Measurements from ENCODE around the gene SCIN.
"Not testable (repeated sequence)": the region's sequence is repeated elsewhere in the genome, so short reads cannot be mapped to it uniquely, and the experiment has no call there.

Gene SCIN

DNA sequence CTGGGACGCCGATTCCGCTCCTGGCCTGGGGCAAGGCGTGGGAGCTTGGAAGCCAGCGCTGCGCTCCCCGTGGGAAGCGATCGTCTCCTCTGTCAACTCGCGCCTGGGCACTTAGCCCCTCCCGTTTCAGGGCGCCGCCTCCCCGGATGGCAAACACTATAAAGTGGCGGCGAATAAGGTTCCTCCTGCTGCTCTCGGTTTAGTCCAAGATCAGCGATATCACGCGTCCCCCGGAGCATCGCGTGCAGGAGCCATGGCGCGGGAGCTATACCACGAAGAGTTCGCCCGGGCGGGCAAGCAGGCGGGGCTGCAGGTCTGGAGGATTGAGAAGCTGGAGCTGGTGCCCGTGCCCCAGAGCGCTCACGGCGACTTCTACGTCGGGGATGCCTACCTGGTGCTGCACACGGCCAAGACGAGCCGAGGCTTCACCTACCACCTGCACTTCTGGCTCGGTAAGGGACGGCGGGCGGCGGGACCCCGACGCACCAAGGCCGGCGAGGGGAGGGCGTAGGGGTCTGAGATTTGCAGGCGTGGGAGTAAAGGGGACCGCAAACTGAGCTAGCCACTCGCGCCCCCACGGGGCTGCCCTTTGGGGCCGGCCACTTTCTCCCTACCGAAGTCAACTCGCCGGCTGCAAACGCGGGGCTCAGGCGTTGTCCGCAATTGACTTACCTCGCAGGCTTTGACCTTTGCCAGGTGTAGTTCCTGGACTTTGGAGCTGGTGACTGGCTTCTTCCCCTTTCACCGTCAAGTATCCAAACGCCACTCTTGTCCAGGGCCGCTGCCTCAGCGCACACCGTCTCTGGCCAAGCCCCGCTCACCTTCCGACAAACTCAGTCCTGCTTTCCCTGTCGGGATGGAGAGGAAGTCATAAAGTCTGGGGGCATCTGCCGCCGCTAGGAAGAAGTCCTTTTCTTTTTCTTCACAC lies at the start of gene SCIN:
Gene SCIN (plus strand): TSS at position 187 of the 928 bp plus-strand sequence. CDS start 67 bp downstream, at position 254.
- DNase-seq (ENCODE audit: extremely low spot score) = peak; percentile 9
- CTCF ChIA-PET = interaction anchor here (0.6 kb wide), 2 partner anchors 46 to 67 kb away, joined by 3 to 4 read pairs; a partner anchor contains a TSS
- POLR2A ChIA-PET = no interaction called here

DNA sequence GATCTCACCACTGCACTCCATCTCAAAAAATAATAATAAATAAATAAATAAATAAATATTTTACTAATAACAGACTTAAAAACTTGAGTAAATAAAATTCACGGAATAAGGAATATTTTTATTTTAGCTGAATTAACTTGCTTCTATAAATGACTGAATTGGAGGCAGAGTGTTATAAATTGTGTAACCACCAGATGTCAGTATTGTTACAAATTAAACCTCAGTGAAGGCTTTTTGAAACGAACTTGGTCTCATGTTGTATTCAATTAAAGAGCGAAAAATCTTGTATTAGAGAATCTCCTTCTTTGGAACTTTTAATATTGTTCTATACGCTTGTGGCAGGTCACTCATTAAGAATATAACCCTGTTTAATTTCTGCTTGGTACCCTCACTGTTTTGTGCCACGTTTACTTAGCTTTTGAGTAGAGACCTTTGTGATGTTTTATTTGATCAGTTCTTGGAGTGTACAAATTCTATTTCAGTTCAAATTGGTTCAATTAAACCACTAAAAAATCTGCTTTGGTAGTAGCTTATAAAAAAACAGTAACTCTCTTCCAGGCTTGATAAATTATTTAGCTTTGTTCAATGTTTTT lies 45.6 kb upstream of the SCIN start:
- peak; percentile 12 for DNase-seq (ENCODE audit: extremely low spot score)
- ChIA-PET POLR2A (no interaction called here), CTCF (interaction anchor here (0.6 to 2.0 kb wide), 9 partner anchors 46 to 736 kb away, joined by 3 to 17 read pairs (median 4); no protein-coding TSS in a partner anchor)
- TF ChIP-seq HDGF (IDR thresholded peaks at IDR 0.05; ENCODE audit: borderline replicate concordance) = no peak
- no peak for TF ChIP-seq FOXK2 (IDR thresholded peaks at IDR 0.05)
- TF ChIP-seq L3MBTL2 (conservative IDR thresholded peaks at IDR 0.05) = no peak
- no peak for TF ChIP-seq NFRKB (IDR thresholded peaks at IDR 0.05)
- TF ChIP-seq ELF4 (IDR thresholded peaks at IDR 0.05) = no peak
- no peak for TF ChIP-seq FOXA1 (IDR thresholded peaks at IDR 0.05)
- no peak for TF ChIP-seq TARDBP (IDR thresholded peaks at IDR 0.05)
- no peak for TF ChIP-seq ARNT (IDR thresholded peaks at IDR 0.05)
- no peak for TF ChIP-seq SUZ12 (IDR thresholded peaks at IDR 0.05)
- no peak for TF ChIP-seq FOXM1 (IDR thresholded peaks at IDR 0.05; ENCODE audit: borderline replicate concordance)
- TF ChIP-seq, protein P1, sequence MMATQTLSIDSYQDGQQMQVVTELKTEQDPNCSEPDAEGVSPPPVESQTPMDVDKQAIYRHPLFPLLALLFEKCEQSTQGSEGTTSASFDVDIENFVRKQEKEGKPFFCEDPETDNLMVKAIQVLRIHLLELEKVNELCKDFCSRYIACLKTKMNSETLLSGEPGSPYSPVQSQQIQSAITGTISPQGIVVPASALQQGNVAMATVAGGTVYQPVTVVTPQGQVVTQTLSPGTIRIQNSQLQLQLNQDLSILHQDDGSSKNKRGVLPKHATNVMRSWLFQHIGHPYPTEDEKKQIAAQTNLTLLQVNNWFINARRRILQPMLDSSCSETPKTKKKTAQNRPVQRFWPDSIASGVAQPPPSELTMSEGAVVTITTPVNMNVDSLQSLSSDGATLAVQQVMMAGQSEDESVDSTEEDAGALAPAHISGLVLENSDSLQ (IDR thresholded peaks at IDR 0.05) = no peak
- no peak for TF ChIP-seq CTBP1 (IDR thresholded peaks at IDR 0.05; ENCODE audit: borderline replicate concordance)
- no peak for TF ChIP-seq SP1 (IDR thresholded peaks at IDR 0.05)
- TF ChIP-seq LEF1 (IDR thresholded peaks at IDR 0.05; ENCODE audit: borderline replicate concordance) = no peak
- TF ChIP-seq BHLHE40 (IDR thresholded peaks at IDR 0.05; ENCODE audit: borderline replicate concordance) = no peak
- no peak for TF ChIP-seq ZNF384 (IDR thresholded peaks at IDR 0.05)

More for the DNA sequence above, at the start of gene SCIN:
- TF ChIP-seq HDGF (IDR thresholded peaks at IDR 0.05; ENCODE audit: borderline replicate concordance) (no peak), L3MBTL2 (conservative IDR thresholded peaks at IDR 0.05) (peak; percentile 75)

DNA sequence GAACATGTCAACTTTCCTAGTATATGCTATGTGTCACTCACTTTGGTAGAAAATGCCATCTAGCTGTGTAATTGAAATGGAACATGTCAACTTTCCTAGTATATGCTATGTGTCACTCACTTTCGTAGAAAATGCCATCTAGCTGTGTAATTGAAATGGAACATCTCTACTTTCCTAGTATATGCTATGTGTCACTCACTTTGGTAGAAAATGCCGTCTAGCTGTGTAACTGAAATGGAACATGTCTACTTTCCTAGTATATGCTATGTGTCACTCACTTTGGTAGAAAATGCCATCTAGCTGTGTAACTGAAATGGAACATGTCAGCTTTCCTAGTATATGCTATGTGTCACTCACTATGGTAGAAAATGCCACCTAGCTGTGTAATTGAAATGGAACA lies 43.8 kb upstream of the SCIN start:
- CTCF ChIA-PET = interaction anchor here (0.7 kb wide), 1 partner anchor 113 kb away, joined by 4 read pairs; no protein-coding TSS in a partner anchor
- POLR2A ChIA-PET; DNase-seq (ENCODE audit: extremely low spot score): not testable (repeated sequence)
- TF ChIP-seq, protein P1 (IDR thresholded peaks at IDR 0.05) = 0 out of 2 replicates have a peak, but pooled peaks have one; percentile 28

DNA sequence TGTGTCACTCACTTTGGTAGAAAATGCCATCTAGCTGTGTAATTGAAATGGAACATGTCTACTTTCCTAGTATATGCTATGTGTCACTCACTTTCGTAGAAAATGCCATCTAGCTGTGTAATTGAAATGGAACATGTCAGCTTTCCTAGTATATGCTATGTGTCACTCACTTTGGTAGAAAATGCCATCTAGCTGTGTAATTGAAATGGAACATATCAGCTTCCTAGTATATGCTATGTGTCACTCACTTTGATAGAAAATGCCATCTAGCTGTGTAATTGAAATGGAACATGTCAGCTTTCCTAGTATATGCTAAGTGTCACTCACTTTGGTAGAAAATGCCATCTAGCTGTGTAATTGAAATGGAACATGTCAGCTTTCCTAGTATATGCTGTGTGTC lies 42.9 kb upstream of the SCIN start:
- POLR2A ChIA-PET = not testable (repeated sequence)
- CTCF ChIA-PET = interaction anchor here (0.6 kb wide), 1 partner anchor 8 kb away, joined by 3 read pairs; no protein-coding TSS in a partner anchor

DNA sequence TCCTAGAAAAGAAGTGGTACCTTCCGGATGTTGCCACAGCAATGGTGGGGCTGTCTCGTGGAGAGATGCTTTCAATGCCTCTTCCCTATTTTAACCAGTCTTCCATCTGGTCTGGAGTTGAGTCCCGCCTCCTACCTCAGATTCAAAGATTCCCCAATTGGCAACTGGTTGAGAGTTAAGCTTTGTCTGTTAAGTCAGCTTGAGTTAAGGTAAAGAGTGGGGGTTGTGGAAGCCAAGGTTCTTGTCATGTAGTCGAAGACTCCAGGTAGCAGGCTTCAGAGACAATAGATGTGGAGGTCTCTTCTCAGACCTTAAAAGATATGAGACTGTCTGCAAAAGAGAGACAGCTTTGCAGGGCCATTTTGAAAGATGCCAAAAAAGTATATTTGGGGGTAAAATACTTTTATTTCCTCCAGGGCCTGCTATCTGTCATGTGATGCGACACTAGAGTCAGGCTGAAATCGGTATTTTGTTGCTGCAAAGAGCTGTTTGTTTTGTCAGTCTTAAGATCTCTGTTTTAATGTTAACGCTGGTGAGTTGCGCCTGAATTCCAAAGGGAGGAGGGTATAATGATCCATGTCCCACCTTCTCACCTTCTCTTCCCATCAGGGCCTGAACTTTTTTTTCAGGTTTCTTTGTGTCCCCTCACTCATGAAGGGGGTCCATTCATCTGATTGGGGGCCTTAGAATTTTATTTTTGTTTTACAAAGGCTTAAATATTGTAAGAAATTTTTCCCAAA lies 40.4 kb upstream of the SCIN start:
- DNase-seq (ENCODE audit: extremely low spot score) = no peak
- TF ChIP-seq SUZ12 (IDR thresholded peaks at IDR 0.05) (no peak), SP1 (IDR thresholded peaks at IDR 0.05) (no peak), FOXM1 (IDR thresholded peaks at IDR 0.05; ENCODE audit: borderline replicate concordance) (no peak), TARDBP (IDR thresholded peaks at IDR 0.05) (no peak), NFRKB (IDR thresholded peaks at IDR 0.05) (no peak), FOXK2 (IDR thresholded peaks at IDR 0.05) (no peak), BHLHE40 (IDR thresholded peaks at IDR 0.05; ENCODE audit: borderline replicate concordance) (no peak), LEF1 (IDR thresholded peaks at IDR 0.05; ENCODE audit: borderline replicate concordance) (no peak), ELF4 (IDR thresholded peaks at IDR 0.05) (no peak), ZNF384 (IDR thresholded peaks at IDR 0.05) (no peak), FOXA1 (IDR thresholded peaks at IDR 0.05) (no peak), CTBP1 (IDR thresholded peaks at IDR 0.05; ENCODE audit: borderline replicate concordance) (no peak), ARNT (IDR thresholded peaks at IDR 0.05) (no peak), L3MBTL2 (conservative IDR thresholded peaks at IDR 0.05) (no peak), HDGF (IDR thresholded peaks at IDR 0.05; ENCODE audit: borderline replicate concordance) (no peak)
- TF ChIP-seq, protein P1 (IDR thresholded peaks at IDR 0.05) = no peak
- POLR2A ChIA-PET = no interaction called here
- CTCF ChIA-PET = no interaction called here

More for the DNA sequence above, 42.9 kb upstream of the SCIN start:
- DNase-seq (ENCODE audit: extremely low spot score) = not testable (repeated sequence)

DNA sequence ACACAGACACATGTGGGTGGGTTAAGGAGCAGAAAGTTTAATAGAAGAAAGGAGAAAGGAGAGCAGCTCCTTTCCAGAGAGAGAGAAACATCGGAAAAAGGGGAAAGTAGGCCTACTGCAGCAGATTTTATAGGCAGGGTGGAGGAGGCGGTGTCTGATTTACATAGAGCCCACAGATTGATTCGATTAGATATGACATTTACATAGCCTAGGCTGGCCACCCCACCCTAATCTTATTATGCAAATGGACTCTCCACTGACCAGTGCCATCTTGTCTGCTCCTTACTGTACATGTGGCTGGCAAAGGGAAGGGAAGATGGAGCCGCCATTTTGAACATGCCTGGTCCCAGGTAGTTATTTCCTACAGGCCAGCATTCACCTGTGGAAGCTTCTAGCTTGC lies 38.7 kb upstream of the SCIN start:
- no peak for DNase-seq (ENCODE audit: extremely low spot score)
- TF ChIP-seq ELF4 (IDR thresholded peaks at IDR 0.05) = no peak
- TF ChIP-seq FOXM1 (IDR thresholded peaks at IDR 0.05; ENCODE audit: borderline replicate concordance) = no peak
- no peak for TF ChIP-seq NFRKB (IDR thresholded peaks at IDR 0.05)
- TF ChIP-seq TARDBP (IDR thresholded peaks at IDR 0.05) = no peak
- TF ChIP-seq LEF1 (IDR thresholded peaks at IDR 0.05; ENCODE audit: borderline replicate concordance) = no peak
- no peak for TF ChIP-seq SP1 (IDR thresholded peaks at IDR 0.05)
- ChIA-PET CTCF (no interaction called here), POLR2A (no interaction called here)

Measured in HEK293T (cell line).